Type B pancreatic cell (in vitro differentiated cells): ENCODE results near the gene PHYH. TPM values are rescaled to one million over a fixed set of nuclear protein-coding genes. Genes with fewer than 3 reads are reported as not detected.

Experiments
- DNase-seq: peaks from one replicate; pipeline ENCODE4 v3.0.0; 2021; ENCODE audit warnings: mixed read lengths; ENCODE audit not compliant: unreplicated experiment; ENCODE audit errors: extremely low spot score
- H3K27ac Mint-ChIP-seq: 2 replicates; pipeline ENCODE4 v1.8.0; 2021; ENCODE audit warnings: mild to moderate bottlenecking, mixed read lengths
- H3K27me3 Mint-ChIP-seq: 2 replicates; pipeline ENCODE4 v1.8.0; 2021; ENCODE audit warnings: mixed read lengths
- H3K36me3 Mint-ChIP-seq: 2 replicates; pipeline ENCODE4 v1.8.0; 2021; ENCODE audit warnings: mixed read lengths
- H3K4me1 Mint-ChIP-seq: one replicate; pipeline ENCODE4 v1.8.0; 2021; ENCODE audit warnings: mixed read lengths; ENCODE audit not compliant: unreplicated experiment
- H3K4me3 Mint-ChIP-seq: 2 replicates; pipeline ENCODE4 v1.8.0; 2021; ENCODE audit warnings: mild to moderate bottlenecking, mixed read lengths
- H3K9me3 Mint-ChIP-seq: 2 replicates; pipeline ENCODE4 v1.8.0; 2021; ENCODE audit warnings: mixed read lengths
- CTCF ChIP-seq: fragments of 200-600 bp; sonication (generic); conservative IDR thresholded peaks from 2 replicates; pipeline ENCODE4 v1.5.0; 2021; ENCODE audit warnings: antibody characterized with exemption, mild to moderate bottlenecking
- total RNA-seq: library from RNA; stranded (reverse); gene quantifications from 2 replicates; pipeline ENCODE4 v1.2.1, GENCODE V29; 2021; ENCODE audit warnings: low replicate concordance

PHYH gene
- total RNA-seq, 1 donor from 2014 or later, result 23.3 TPM

- Mint-ChIP-seq H3K36me3 (peaks cover 10% of the 10 kb centered on the region), H3K4me3 (no peak overlapping the region), H3K4me1 (no peaks in the 10 kb centered on the region), H3K27ac (no peak overlapping the region), H3K27me3 (no peaks in the 10 kb centered on the region), H3K9me3 (no peaks in the 10 kb centered on the region)
- no peak for TF ChIP-seq CTCF
- DNase-seq, result no peak
These were observed 17.6 kb upstream of the PHYH start for GRCh38 chr10:13317474-13317873.

- Mint-ChIP-seq H3K4me3 (no peak overlapping the region), H3K36me3 (peaks cover 10% of the 10 kb centered on the region), H3K27me3 (no peaks in the 10 kb centered on the region), H3K9me3 (no peaks in the 10 kb centered on the region), H3K4me1 (no peaks in the 10 kb centered on the region), H3K27ac (no peak overlapping the region)
- TF ChIP-seq CTCF, result no peak
- no peak for DNase-seq
These were observed 16.9 kb upstream of the PHYH start for GRCh38 chr10:13316635-13317311.

GRCh38 chr10:13315361-13315760, 15.5 kb upstream of the PHYH start:
- Mint-ChIP-seq H3K36me3 (peaks cover 5% of the 10 kb centered on the region), H3K9me3 (no peaks in the 10 kb centered on the region), H3K4me3 (no peak overlapping the region), H3K27ac (no peak overlapping the region), H3K4me1 (no peaks in the 10 kb centered on the region), H3K27me3 (no peaks in the 10 kb centered on the region)
- no peak for TF ChIP-seq CTCF
- no peak for DNase-seq

- Mint-ChIP-seq H3K27ac (no peak overlapping the region), H3K36me3 (no peaks in the 10 kb centered on the region), H3K27me3 (no peaks in the 10 kb centered on the region), H3K9me3 (no peaks in the 10 kb centered on the region), H3K4me1 (no peaks in the 10 kb centered on the region), H3K4me3 (no peak overlapping the region)
- DNase-seq, result no peak
- TF ChIP-seq CTCF, result no peak
These were observed 11.3 kb upstream of the PHYH start for GRCh38 chr10:13311177-13311575.

- Mint-ChIP-seq H3K27me3 (no peaks in the 10 kb centered on the region), H3K36me3 (no peaks in the 10 kb centered on the region), H3K9me3 (no peaks in the 10 kb centered on the region), H3K27ac (no peak overlapping the region), H3K4me1 (no peaks in the 10 kb centered on the region), H3K4me3 (no peak overlapping the region)
- no peak for TF ChIP-seq CTCF
- no peak for DNase-seq
These were observed 10.8 kb upstream of the PHYH start for GRCh38 chr10:13310518-13311176.
